ENCODE measurements around the gene ARHGAP28. TPM values are rescaled to one million over a fixed set of nuclear protein-coding genes. Genes with fewer than 3 reads are reported as not detected.
"Not testable (repeated sequence)": the region's sequence is repeated elsewhere in the genome, so short reads cannot be mapped to it uniquely, and the experiment has no call there.

ARHGAP28 gene
- total RNA-seq, 1 donor from 2014 or later: 1.5 TPM

DNA sequence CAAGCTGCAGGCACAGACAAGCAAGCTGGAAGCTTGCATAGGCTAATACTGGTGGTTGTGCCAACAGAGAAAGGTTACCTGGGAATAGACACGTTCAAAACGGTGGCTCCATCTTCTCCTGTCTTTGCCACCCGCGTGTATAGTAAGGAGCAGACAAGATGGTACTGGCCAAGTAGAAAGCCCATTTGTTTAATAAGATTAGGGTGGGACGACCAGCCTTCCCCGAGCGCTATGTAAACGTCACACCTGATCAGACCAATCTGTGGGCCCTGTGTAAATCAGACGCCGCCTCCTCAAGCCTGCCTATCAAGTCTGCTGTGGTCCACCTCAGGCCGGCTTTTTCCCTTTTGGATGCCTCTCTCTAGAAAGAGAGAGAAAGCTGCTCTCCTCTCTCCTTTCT, 198.8 kb downstream of the ARHGAP28 start:
- H3K27me3 ChIP-seq (ENCODE audit: low read depth): no peaks in the 10 kb centered on the region
- DNase-seq: no peak
- H3K36me3 ChIP-seq: no peaks in the 10 kb centered on the region
- H3K9me3 ChIP-seq (replicated peaks): no peaks in the 10 kb centered on the region
- no peak overlapping the region for H3K27ac ChIP-seq (replicated peaks)
- intact Hi-C loops (cut with micrococcal nuclease): no loop called here
- H3K4me3 ChIP-seq: no peak overlapping the region
- no peaks in the 10 kb centered on the region for H3K4me1 ChIP-seq
- TF ChIP-seq, protein P1, sequence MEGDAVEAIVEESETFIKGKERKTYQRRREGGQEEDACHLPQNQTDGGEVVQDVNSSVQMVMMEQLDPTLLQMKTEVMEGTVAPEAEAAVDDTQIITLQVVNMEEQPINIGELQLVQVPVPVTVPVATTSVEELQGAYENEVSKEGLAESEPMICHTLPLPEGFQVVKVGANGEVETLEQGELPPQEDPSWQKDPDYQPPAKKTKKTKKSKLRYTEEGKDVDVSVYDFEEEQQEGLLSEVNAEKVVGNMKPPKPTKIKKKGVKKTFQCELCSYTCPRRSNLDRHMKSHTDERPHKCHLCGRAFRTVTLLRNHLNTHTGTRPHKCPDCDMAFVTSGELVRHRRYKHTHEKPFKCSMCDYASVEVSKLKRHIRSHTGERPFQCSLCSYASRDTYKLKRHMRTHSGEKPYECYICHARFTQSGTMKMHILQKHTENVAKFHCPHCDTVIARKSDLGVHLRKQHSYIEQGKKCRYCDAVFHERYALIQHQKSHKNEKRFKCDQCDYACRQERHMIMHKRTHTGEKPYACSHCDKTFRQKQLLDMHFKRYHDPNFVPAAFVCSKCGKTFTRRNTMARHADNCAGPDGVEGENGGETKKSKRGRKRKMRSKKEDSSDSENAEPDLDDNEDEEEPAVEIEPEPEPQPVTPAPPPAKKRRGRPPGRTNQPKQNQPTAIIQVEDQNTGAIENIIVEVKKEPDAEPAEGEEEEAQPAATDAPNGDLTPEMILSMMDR (IDR thresholded peaks at IDR 0.05; ENCODE audit: borderline replicate concordance): no peak

DNA sequence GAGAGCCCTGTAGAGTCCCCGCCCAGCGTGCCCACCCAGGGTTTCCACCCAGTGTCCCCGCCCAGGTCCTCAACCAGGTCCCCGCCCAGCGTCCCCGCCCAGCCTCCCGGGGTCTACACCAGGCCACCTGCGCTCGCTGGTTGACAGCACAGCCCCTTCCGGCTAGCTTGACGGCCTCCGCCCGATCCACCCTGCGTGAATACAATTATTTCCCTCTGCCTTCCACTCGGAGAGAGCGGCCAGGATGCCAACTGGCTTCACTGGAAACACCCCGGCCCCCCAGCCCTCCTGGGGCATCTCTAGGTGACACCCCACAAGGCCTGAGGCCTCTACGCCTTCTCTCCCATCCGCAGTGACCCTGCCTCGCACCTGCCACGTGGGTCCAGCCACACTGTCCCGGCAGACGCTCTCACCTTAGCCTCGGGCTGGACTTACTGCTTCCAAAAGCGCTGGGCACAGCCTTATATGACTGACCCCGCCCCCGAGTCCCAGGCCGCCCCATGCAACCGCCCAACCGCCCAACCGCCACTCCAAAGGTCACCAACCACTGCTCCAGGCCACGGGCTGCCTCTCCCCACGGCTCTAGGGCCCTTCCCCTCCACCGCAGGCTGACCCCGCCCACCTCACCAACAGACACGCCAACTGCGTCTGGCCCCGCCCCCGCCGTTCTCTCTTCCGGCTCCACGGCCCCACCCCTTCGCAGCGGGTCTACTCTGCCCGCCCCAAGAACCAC, 200.0 kb downstream of the ARHGAP28 start:
- Histone ChIP-seq H3K9me3 (replicated peaks) (no peaks in the 10 kb centered on the region), H3K4me3 (no peak overlapping the region), H3K27ac (replicated peaks) (no peak overlapping the region), H3K36me3 (no peaks in the 10 kb centered on the region), H3K4me1 (no peaks in the 10 kb centered on the region), H3K27me3 (ENCODE audit: low read depth) (no peaks in the 10 kb centered on the region)
- TF ChIP-seq, protein P1 (IDR thresholded peaks at IDR 0.05; ENCODE audit: borderline replicate concordance): no peak
- intact Hi-C loops (cut with micrococcal nuclease): no loop called here
- DNase-seq: no peak

DNA sequence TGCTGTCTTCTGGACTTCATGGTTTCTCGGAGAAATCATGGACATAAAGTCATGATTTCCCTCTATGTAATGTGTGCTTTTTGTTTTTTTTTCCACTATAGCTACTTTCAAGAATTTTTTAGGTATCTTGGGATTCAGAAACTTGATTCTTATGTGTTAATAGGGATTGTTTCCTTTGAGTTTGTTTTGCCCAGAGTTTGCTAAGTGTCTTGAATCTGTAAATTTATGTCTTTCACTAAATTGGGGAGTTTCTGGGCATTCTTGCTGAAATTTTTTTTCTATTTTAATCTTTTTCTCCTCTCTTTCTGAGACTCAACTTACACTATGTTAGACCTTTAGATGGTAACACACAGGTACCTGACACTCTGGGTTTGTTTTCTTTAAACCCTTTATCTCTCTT, 205.3 kb downstream of the ARHGAP28 start:
- TF ChIP-seq, protein P1 (IDR thresholded peaks at IDR 0.05; ENCODE audit: borderline replicate concordance): no peak
- Histone ChIP-seq H3K36me3 (no peaks in the 10 kb centered on the region), H3K4me1 (no peaks in the 10 kb centered on the region), H3K4me3 (no peak overlapping the region), H3K27ac (replicated peaks) (no peak overlapping the region), H3K9me3 (replicated peaks) (no peaks in the 10 kb centered on the region), H3K27me3 (ENCODE audit: low read depth) (peaks cover 33% of the 10 kb centered on the region)
- intact Hi-C loops (cut with micrococcal nuclease): no loop called here
- DNase-seq: no peak

DNA sequence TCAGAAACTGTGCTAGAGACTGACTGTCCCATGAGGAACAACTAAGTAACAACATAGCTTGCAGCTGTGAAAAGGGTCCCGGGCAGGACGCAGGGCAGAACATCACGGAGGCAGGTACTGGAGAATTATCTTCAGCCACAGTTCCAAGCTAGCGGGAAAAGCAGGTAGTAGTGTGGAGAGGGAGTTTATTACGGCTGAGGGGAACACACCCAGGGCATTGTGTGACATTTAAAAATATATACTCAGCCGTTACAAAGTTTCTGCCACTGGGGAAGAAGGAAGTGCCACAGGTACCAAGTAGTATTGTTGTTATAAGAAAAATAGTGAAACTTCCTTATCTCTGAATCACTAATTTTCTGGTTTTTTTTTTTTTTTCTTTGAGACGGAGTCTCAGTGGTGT, 208.5 kb downstream of the ARHGAP28 start:
- no peak overlapping the region for H3K4me3 ChIP-seq
- DNase-seq: no peak
- H3K27ac ChIP-seq (replicated peaks): no peak overlapping the region
- TF ChIP-seq, protein P1 (IDR thresholded peaks at IDR 0.05; ENCODE audit: borderline replicate concordance): no peak
- H3K36me3 ChIP-seq: no peaks in the 10 kb centered on the region
- H3K9me3 ChIP-seq (replicated peaks): no peaks in the 10 kb centered on the region
- intact Hi-C loops (cut with micrococcal nuclease): no loop called here
- no peaks in the 10 kb centered on the region for H3K4me1 ChIP-seq
- peaks cover 48% of the 10 kb centered on the region for H3K27me3 ChIP-seq (ENCODE audit: low read depth)

DNA sequence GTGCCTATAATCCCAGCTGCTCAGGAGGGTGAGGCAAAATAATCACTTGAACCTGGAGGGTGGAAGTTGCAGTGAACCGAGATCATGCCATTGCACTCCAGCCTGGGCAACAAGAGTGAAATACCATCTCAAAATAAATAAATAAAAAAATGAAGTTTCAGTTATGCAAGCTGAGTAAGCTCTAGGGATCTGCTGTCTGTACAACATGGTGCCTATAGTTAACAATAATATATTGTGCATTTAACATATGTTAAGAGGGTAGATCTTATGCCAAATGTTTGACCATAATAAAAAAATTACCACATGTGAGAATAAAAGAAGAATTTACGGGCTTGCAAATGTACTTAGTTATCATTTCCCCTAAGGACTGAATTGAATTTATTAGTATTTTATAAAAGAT, 208.9 kb downstream of the ARHGAP28 start:
- H3K27ac ChIP-seq (replicated peaks); H3K4me3 ChIP-seq; DNase-seq; H3K9me3 ChIP-seq (replicated peaks); H3K36me3 ChIP-seq; intact Hi-C loops (cut with micrococcal nuclease); H3K4me1 ChIP-seq: not testable (repeated sequence)
- peaks cover 48% of the 10 kb centered on the region for H3K27me3 ChIP-seq (ENCODE audit: low read depth)

DNA sequence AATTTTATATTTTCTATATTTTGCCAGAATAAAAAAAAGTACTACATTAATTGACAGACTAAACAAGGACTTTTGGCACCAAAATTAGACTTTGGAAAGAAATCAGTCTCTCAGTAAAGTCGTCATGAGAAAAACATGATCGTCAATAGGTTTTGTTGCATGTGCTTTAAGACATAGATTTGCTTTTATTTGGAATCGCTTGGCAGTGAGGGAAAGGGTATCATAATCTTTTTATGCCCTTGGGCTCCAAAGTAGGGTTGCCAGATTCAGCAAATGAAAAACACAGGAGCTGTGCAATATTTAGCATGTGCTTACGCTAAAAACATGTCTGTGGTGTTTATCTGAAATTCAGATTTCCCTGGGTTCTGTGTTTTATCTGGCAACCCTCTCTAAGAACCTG, 210.5 kb downstream of the ARHGAP28 start:
- H3K36me3 ChIP-seq: no peaks in the 10 kb centered on the region
- no peaks in the 10 kb centered on the region for H3K4me1 ChIP-seq
- intact Hi-C loops (cut with micrococcal nuclease): no loop called here
- no peak overlapping the region for H3K27ac ChIP-seq (replicated peaks)
- DNase-seq: no peak
- H3K4me3 ChIP-seq: no peak overlapping the region
- H3K9me3 ChIP-seq (replicated peaks): no peaks in the 10 kb centered on the region
- TF ChIP-seq, protein P1 (IDR thresholded peaks at IDR 0.05; ENCODE audit: borderline replicate concordance): no peak
- peaks cover 54% of the 10 kb centered on the region for H3K27me3 ChIP-seq (ENCODE audit: low read depth)
